ENCODE data around the gene OXCT1. TPM values are rescaled to one million over a fixed set of nuclear protein-coding genes. Genes with fewer than 3 reads are reported as not detected.
"Not testable (repeated sequence)": the region's sequence is repeated elsewhere in the genome, so short reads cannot be mapped to it uniquely, and the experiment has no call there.

OXCT1 gene
- polyA plus RNA-seq, 4 donors: 49.3 to 64.1 (median 58.2) TPM

- DNase-seq (ENCODE audit: low read depth in 4 of 4, low spot score in 3 of 4): no peak
Measured at GRCh38 chr5:41875121-41875520, 4.9 kb upstream of the OXCT1 start.

GRCh38 chr5:41874512-41875060, 4.4 kb upstream of the OXCT1 start:
- no peak for DNase-seq (ENCODE audit: low read depth in 4 of 4, low spot score in 3 of 4)

DNA sequence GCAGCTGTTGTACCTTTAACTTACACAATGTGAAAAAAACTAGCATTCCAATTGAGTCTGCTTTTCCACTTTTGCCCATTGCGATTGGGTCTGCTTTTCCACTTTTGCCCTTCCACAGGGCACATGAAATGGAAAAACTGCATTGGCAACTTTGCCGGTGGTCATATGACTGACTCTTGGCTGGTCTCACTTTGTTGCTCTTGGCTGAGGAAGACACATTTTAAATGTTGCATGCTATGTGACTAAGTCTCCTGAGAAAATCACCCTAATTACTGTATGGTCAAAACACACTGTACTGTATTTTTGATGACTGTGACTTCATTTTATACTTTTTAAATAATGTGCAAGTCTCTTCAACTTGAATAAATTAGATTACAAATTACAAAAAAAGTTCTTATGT, 1.6 kb upstream of the OXCT1 start:
- DNase-seq (ENCODE audit: low read depth in 4 of 4, low spot score in 3 of 4): no peak

- no peak for DNase-seq (ENCODE audit: low read depth in 4 of 4, low spot score in 3 of 4)
Measured at GRCh38 chr5:41870627-41871048, 413 bp upstream of the OXCT1 start.

- DNase-seq (ENCODE audit: low read depth in 4 of 4, low spot score in 3 of 4): no peak
Measured at GRCh38 chr5:41869151-41869723, 988 bp downstream of the OXCT1 start.

DNA sequence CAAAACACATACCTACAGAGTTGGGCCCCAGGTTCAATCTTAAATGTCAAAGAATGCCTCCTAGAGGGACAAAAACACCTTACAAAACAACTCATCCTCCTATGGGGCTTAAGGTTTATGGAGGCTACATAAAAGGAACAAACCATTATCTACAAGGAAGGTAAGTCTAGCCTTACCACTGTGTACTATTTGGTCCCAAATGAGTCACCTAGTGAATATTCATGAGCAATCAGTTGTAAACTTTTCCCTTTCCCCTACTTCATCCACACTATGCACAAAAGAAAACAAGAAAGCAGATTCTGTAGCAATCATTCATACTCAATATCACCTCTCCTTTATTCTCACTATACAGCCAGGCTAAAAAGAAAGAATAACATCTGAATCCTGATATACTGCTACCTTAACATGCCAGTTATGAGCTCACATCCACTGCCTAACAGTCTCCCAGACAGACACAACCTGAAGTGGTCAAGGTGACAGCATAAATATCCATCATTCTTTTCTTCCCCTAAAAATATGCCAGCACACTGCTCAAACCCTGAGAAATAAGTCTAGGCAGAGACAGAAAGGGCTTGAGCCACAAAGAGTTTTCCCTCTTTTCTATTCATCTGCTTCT, 6.2 kb downstream of the OXCT1 start:
- no peak for DNase-seq (ENCODE audit: low read depth in 4 of 4, low spot score in 3 of 4)

DNA sequence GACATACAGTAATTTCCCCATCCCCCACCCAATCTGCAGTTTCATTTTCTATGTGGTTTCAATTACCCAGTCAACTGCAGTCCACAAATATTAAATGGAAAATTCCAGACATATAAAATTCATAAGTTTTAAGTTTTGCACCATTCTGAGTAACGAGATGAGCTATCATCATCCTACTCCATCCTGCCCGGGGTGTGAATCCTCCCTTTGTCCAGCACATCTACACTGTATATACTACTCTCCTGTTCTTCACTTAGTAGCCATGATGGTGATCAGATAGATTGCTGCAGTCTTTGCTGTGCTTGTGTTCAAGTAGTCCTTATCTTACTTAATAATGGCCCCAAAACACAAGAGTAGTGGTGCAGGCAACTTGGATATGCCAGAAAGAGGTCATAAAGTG, 11.3 kb downstream of the OXCT1 start:
- DNase-seq (ENCODE audit: low read depth in 4 of 4, low spot score in 3 of 4): no peak

- DNase-seq (ENCODE audit: low read depth in 4 of 4, low spot score in 3 of 4): no peak
Measured at GRCh38 chr5:41857989-41858388, 12.2 kb downstream of the OXCT1 start.

GRCh38 chr5:41856644-41857491, 13.4 kb downstream of the OXCT1 start:
- DNase-seq (ENCODE audit: low read depth in 4 of 4, low spot score in 3 of 4): peak; percentile 65 to 72 (median 70)

DNA sequence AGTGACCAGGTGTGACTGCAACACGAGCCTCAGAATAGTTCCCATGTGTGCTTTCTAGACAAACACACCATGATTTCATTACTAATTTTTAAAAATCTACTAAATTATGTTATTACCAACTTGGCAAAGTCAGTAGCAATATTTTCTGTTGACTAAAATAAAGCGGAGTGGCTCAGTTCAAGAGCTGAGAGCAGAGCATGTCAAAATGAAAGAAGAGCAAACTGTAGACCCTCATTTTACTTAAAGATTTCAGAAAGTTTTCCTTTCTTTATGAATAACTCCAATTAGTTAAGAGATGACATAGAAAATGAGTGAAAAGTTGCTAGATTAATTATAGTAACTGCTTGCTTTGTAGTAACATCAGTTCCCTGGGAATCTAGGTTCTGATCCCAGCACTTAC, 17.9 kb downstream of the OXCT1 start:
- no peak for DNase-seq (ENCODE audit: low read depth in 4 of 4, low spot score in 3 of 4)

GRCh38 chr5:41851116-41851515, 19.1 kb downstream of the OXCT1 start:
- DNase-seq (ENCODE audit: low read depth in 4 of 4, low spot score in 3 of 4): no peak

DNA sequence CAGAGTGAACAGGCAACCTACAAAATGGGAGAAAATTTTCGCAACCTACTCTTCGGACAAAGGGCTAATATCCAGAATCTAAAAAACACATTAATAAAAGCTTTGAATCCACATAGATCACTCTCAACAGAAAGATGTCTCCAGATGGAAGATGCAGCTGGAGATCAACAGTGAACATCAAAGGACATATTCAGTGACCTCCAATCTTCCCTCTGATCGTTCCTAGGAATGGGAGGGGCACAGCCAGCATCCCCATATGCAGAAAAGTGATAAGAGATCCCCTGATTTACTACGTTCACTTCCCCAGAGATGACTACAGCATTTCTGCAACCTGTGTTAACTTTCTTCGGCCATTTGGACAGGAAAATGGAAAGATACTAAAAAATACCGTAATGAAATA, 21.2 kb downstream of the OXCT1 start:
- no peak for DNase-seq (ENCODE audit: low read depth in 4 of 4, low spot score in 3 of 4)

- DNase-seq (ENCODE audit: low read depth in 4 of 4, low spot score in 3 of 4): not testable (repeated sequence)
Measured at GRCh38 chr5:41845751-41846150, 24.5 kb downstream of the OXCT1 start.

- no peak for DNase-seq (ENCODE audit: low read depth in 4 of 4, low spot score in 3 of 4)
Measured at GRCh38 chr5:41844502-41844901, 25.7 kb downstream of the OXCT1 start.

DNA sequence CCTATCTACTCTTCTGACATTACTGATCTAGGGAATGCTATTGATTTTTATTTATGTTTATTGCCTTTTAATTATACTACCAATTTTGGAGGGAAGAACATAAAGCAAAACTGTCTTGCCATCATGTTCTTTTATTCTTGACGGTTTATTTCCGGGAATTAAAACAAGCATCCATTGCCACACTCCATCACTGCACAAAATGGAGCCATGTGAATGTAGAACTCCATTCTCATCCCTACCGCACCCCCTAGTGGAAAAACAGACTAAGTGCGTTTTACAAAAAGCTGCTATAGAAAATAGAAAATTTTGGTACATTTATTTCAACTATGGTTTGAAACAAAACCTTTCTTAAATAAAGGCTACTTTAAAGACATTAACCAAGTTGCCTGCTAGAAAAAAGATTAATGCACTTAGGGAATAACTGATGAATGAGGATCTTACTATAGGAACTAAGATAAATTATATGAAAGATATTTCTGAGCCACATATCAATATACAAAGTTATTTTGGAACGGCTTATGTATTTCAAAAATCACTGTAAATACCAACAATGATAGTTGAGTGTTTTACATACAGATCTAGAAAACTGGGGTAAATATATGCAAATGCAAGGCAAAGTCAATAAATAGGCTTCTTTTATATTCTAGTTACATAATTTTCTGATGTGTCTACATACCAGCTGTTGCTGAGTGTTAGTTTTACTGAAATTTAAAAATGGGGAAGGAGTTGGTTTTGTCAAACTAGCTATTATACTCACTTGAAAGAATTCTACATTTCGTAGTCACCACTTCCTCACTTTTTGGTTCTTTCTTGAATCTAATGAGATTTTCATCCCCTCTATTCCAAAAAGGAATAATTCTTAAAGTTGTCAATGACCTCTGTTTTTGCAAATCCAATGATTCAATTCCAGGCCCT, 26.5 kb downstream of the OXCT1 start:
- DNase-seq (ENCODE audit: low read depth in 4 of 4, low spot score in 3 of 4): peak in 3 of 4 donors; percentile 23 to 36 (median 35)

DNA sequence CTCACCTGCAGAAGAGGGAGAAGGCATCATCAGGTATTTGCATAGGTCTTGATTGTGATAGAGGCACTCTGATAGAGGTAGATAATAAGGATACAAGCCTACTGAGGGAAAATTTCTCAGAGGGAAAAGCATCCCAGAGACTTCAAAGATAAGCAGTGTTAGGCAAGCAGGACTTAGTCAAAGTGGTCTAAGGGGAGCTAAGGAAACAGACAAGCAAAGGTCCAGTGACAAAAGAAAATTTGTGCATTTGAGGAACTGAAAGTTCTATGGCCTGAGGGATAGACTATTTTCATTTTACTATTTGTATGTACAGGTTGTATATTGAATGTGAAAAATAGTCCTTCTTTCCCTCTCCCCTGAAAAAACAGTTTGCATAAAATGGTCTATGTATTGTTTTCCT, 27.4 kb downstream of the OXCT1 start:
- no peak for DNase-seq (ENCODE audit: low read depth in 4 of 4, low spot score in 3 of 4)

- DNase-seq (ENCODE audit: low read depth in 4 of 4, low spot score in 3 of 4): no peak
Measured at GRCh38 chr5:41841325-41841724, 28.9 kb downstream of the OXCT1 start.

- DNase-seq (ENCODE audit: low read depth in 4 of 4, low spot score in 3 of 4): no peak
Measured at GRCh38 chr5:41840251-41840650, 30.0 kb downstream of the OXCT1 start.

- no peak for DNase-seq (ENCODE audit: low read depth in 4 of 4, low spot score in 3 of 4)
Measured at GRCh38 chr5:41837793-41838192, 32.4 kb downstream of the OXCT1 start.

GRCh38 chr5:41835645-41836044, 34.6 kb downstream of the OXCT1 start:
- DNase-seq (ENCODE audit: low read depth in 4 of 4, low spot score in 3 of 4): no peak

Data from right renal pelvis (tissue), 4 donors.